Activated CD4-positive, alpha-beta T cell treated with anti-CD3 and anti-CD28 coated beads, Interleukin-2, Interleukin-6, amounts not matched to agents 100 ng/mL and 50 ng/mL, durations not matched to agents 16 hours and 8 hours (primary cell): ENCODE data around the gene COL6A2.
"Not testable (repeated sequence)": the region's sequence is repeated elsewhere in the genome, so short reads cannot be mapped to it uniquely, and the experiment has no call there.

Experiments
- DNase-seq: peaks from one replicate; pipeline ENCODE4 v3.0.0-alpha.2; 2020

COL6A2 gene

GRCh38 chr21:46061063-46061462 lies 36.8 kb upstream of the COL6A2 start:
- DNase-seq: no peak

- no peak for DNase-seq
Observed at GRCh38 chr21:46061518-46061917, 36.4 kb upstream of the COL6A2 start.

GRCh38 chr21:46061950-46062349 lies 36.0 kb upstream of the COL6A2 start:
- DNase-seq: no peak

GRCh38 chr21:46062471-46063211 lies 35.3 kb upstream of the COL6A2 start:
- no peak for DNase-seq

- no peak for DNase-seq
Observed at GRCh38 chr21:46063227-46063626, 34.7 kb upstream of the COL6A2 start.

GRCh38 chr21:46063734-46064680 lies 33.9 kb upstream of the COL6A2 start:
- no peak for DNase-seq

GRCh38 chr21:46064870-46065214 lies 33.1 kb upstream of the COL6A2 start:
- no peak for DNase-seq

- no peak for DNase-seq
Observed at GRCh38 chr21:46065215-46065913, 32.5 kb upstream of the COL6A2 start.

- DNase-seq: no peak
Observed at GRCh38 chr21:46065914-46066551, 31.9 kb upstream of the COL6A2 start.

GRCh38 chr21:46066591-46067331 lies 31.2 kb upstream of the COL6A2 start:
- DNase-seq: no peak

- no peak for DNase-seq
Observed at GRCh38 chr21:46067505-46068201, 30.3 kb upstream of the COL6A2 start.

GRCh38 chr21:46068516-46069079 lies 29.3 kb upstream of the COL6A2 start:
- no peak for DNase-seq

- DNase-seq: no peak
Observed at GRCh38 chr21:46069166-46069565, 28.7 kb upstream of the COL6A2 start.

- DNase-seq: no peak
Observed at GRCh38 chr21:46069719-46070279, 28.1 kb upstream of the COL6A2 start.

GRCh38 chr21:46071082-46071481 lies 26.8 kb upstream of the COL6A2 start:
- no peak for DNase-seq

GRCh38 chr21:46076724-46077123 lies 21.2 kb upstream of the COL6A2 start:
- not testable (repeated sequence) for DNase-seq

- no peak for DNase-seq
Observed at GRCh38 chr21:46077674-46078101, 20.2 kb upstream of the COL6A2 start.

- no peak for DNase-seq
Observed at GRCh38 chr21:46078322-46078977, 19.5 kb upstream of the COL6A2 start.

- no peak for DNase-seq
Observed at GRCh38 chr21:46078978-46079351, 18.9 kb upstream of the COL6A2 start.
